WTC11 (cell line): ENCODE results near the gene FBXL12. TPM values are rescaled to one million over a fixed set of nuclear protein-coding genes. Genes with fewer than 3 reads are reported as not detected.
A peak's percentile ranks its signal among the peaks of the same experiment; 100 is the strongest.
"Not testable (repeated sequence)": the region's sequence is repeated elsewhere in the genome, so short reads cannot be mapped to it uniquely, and the experiment has no call there.

Source experiments
- ATAC-seq: fragments of 200-7000 bp; cut with Tn5 transposase; 2 replicates; pipeline ENCODE4 v1.10.0; 2021; ENCODE audit warnings: mild to moderate bottlenecking, moderate library complexity
- CTCF ChIA-PET: fragments of 300-600 bp; sonication (Branson Sonifier 250); formaldehyde crosslinking; loops from one replicate; lab custom pipeline; 2021; ENCODE audit warnings: antibody characterized with exemption; lab: Charles Lee
- POLR2A ChIA-PET: fragments of 350-600 bp; sonication (Branson Sonifier 250); formaldehyde crosslinking; loops from one replicate; lab custom pipeline; 2021; ENCODE audit warnings: antibody characterized with exemption; lab: Charles Lee
- DNase-seq: peaks from one replicate; pipeline ENCODE4 v3.0.0; 2021; ENCODE audit warnings: low spot score
- H3K27ac Mint-ChIP-seq: 2 replicates; pipeline ENCODE4 v1.8.0; 2021; ENCODE audit warnings: mixed read lengths
- H3K27me3 Mint-ChIP-seq: 2 replicates; pipeline ENCODE4 v1.8.0; 2021; ENCODE audit warnings: low read depth, mild to moderate bottlenecking, moderate library complexity, mixed read lengths
- H3K36me3 Mint-ChIP-seq: 2 replicates; pipeline ENCODE4 v1.8.0; 2021; ENCODE audit warnings: mixed read lengths
- H3K4me1 Mint-ChIP-seq: 2 replicates; pipeline ENCODE4 v1.8.0; 2022; ENCODE audit warnings: mixed read lengths
- H3K4me3 Mint-ChIP-seq: 2 replicates; pipeline ENCODE4 v1.8.0; 2021; ENCODE audit warnings: mild to moderate bottlenecking, moderate library complexity, mixed read lengths
- H3K9me3 Mint-ChIP-seq: 2 replicates; pipeline ENCODE4 v1.8.0; 2021; ENCODE audit warnings: mixed read lengths
- ATF3 ChIP-seq: sonication (generic); formaldehyde crosslinking; conservative IDR thresholded peaks from 2 replicates; pipeline ENCODE4 v1.8.1; 2022; ENCODE audit warnings: mild to moderate bottlenecking, missing genetic modification reagents
- ATF6 ChIP-seq: sonication (generic); formaldehyde crosslinking; IDR thresholded peaks from 2 replicates; pipeline ENCODE4 v1.8.1; 2023; ENCODE audit warnings: mild to moderate bottlenecking, missing genetic modification reagents
- CBFB ChIP-seq: sonication (generic); formaldehyde crosslinking; IDR thresholded peaks from 2 replicates; pipeline ENCODE4 v1.8.1; 2022; ENCODE audit warnings: mild to moderate bottlenecking, low read depth, missing genetic modification reagents
- E2F4 ChIP-seq: sonication (generic); formaldehyde crosslinking; IDR thresholded peaks from 2 replicates; pipeline ENCODE4 v1.8.1; 2022; ENCODE audit warnings: low read depth, mild to moderate bottlenecking, moderate library complexity, missing genetic modification reagents, borderline replicate concordance
- FOXK1 ChIP-seq: sonication (generic); formaldehyde crosslinking; IDR thresholded peaks from 2 replicates; pipeline ENCODE4 v1.8.0; 2022; ENCODE audit warnings: mild to moderate bottlenecking, moderate library complexity, missing genetic modification reagents
- FOXP1 ChIP-seq: sonication (generic); formaldehyde crosslinking; IDR thresholded peaks from 2 replicates; pipeline ENCODE4 v1.8.0; 2022; ENCODE audit warnings: missing genetic modification reagents, mild to moderate bottlenecking, moderate library complexity, borderline replicate concordance
- SMAD3 ChIP-seq: sonication (generic); formaldehyde crosslinking; IDR thresholded peaks from 2 replicates; pipeline ENCODE4 v1.8.0; 2022; ENCODE audit warnings: missing genetic modification reagents, mild to moderate bottlenecking, borderline replicate concordance
- SP1 ChIP-seq: sonication (generic); formaldehyde crosslinking; conservative IDR thresholded peaks from 2 replicates; pipeline ENCODE4 v1.8.1; 2022; ENCODE audit warnings: missing genetic modification reagents
- TEAD1 ChIP-seq: sonication (generic); formaldehyde crosslinking; IDR thresholded peaks from 2 replicates; pipeline ENCODE4 v1.8.0; 2022; ENCODE audit warnings: mild to moderate bottlenecking, missing genetic modification reagents
- USF2 ChIP-seq: sonication (generic); formaldehyde crosslinking; IDR thresholded peaks from 2 replicates; pipeline ENCODE4 v1.8.1; 2023; ENCODE audit warnings: mild to moderate bottlenecking, missing genetic modification reagents, moderate library complexity
- ZNF121 ChIP-seq: sonication (generic); formaldehyde crosslinking; IDR thresholded peaks from 2 replicates; pipeline ENCODE4 v1.8.0; 2023; ENCODE audit warnings: missing genetic modification reagents
- ZNF138 ChIP-seq: sonication (generic); formaldehyde crosslinking; conservative IDR thresholded peaks from 2 replicates; pipeline ENCODE4 v1.8.1; 2022; ENCODE audit warnings: mild to moderate bottlenecking, moderate library complexity, missing genetic modification reagents
- ZNF219 ChIP-seq: sonication (generic); formaldehyde crosslinking; IDR thresholded peaks from 2 replicates; pipeline ENCODE4 v1.8.0; 2023; ENCODE audit warnings: missing genetic modification reagents, mild to moderate bottlenecking, borderline replicate concordance
- ZNF423 ChIP-seq: fragments of 250-450 bp; sonication (Bioruptor Pico); IDR thresholded peaks from 2 replicates; pipeline ENCODE4 v2.1.2; 2022; ENCODE audit warnings: mild to moderate bottlenecking, moderate library complexity
- total RNA-seq: library from RNA; stranded (reverse); gene quantifications from 3 replicates; pipeline ENCODE4 v1.2.3, GENCODE V29; 2021

The FBXL12 gene
- total RNA-seq, 1 experiment from 2014 or later, result 37.6 TPM

- TF ChIP-seq TEAD1 (CRISPR knock-in tag) (no peak), ZNF423 (peak; percentile 21; the same call in 1 of the 2 replicates), ZNF219 (no peak), CBFB (no peak), E2F4 (CRISPR knock-in tag) (no peak), SMAD3 (no peak), ZNF138 (no peak), USF2 (peak; percentile 46; the same call in 1 of the 2 replicates), ATF6 (CRISPR knock-in tag) (no peak), FOXP1 (CRISPR knock-in tag) (peak; percentile 23; the same call in 1 of the 2 replicates), SP1 (peak; percentile 86), FOXK1 (CRISPR knock-in tag) (peak; percentile 62; the same call in 1 of the 2 replicates)
Measured at GRCh38 chr19:9785367-9786331, 33.2 kb downstream of the FBXL12 start (continued).

- CTCF ChIA-PET, POLR2A ChIA-PET, H3K9me3 Mint-ChIP-seq, DNase-seq, H3K27me3 Mint-ChIP-seq, ATAC-seq, H3K36me3 Mint-ChIP-seq: not testable (repeated sequence)
- H3K4me1 Mint-ChIP-seq, result peaks cover 31% of the 10 kb centered on the region
- H3K4me3 Mint-ChIP-seq, result peak overlapping the region; percentile 97; the same call in 1 of the 2 replicates
- peak overlapping the region; percentile 99 for H3K27ac Mint-ChIP-seq
Measured at GRCh38 chr19:9784163-9784496, 34.7 kb downstream of the FBXL12 start.

- Mint-ChIP-seq H3K27me3 (no peaks in the 10 kb centered on the region; the same call in 1 of the 2 replicates), H3K27ac (no peak overlapping the region)
- peak; percentile 72; the same call in 1 of the 2 replicates for TF ChIP-seq ZNF121 (CRISPR knock-in tag)
- TF ChIP-seq ATF3 (CRISPR knock-in tag), result no peak
- TF ChIP-seq, all 79 proteins: peak for 1
- CTCF ChIA-PET, result no interaction called here
- H3K4me1 Mint-ChIP-seq, result peaks cover 26% of the 10 kb centered on the region
- DNase-seq (no peak), ATAC-seq (no peak)
- POLR2A ChIA-PET, result no interaction called here
- no peaks in the 10 kb centered on the region for H3K9me3 Mint-ChIP-seq
- no peaks in the 10 kb centered on the region for H3K36me3 Mint-ChIP-seq
- H3K4me3 Mint-ChIP-seq, result no peak overlapping the region
Measured at GRCh38 chr19:9782338-9782737, 36.5 kb downstream of the FBXL12 start.
